HG03139 (cell line): ENCODE measurements around the gene TARS2.

ENCODE experiments used
- ATAC-seq: cut with Tn5 transposase; IDR thresholded peaks from one replicate; pipeline ENCODE4 v1.9.1; 2021; ENCODE audit not compliant: unreplicated experiment

Gene TARS2

GRCh38 chr1:150555198-150555970, 68.2 kb downstream of the TARS2 start:
- no peak for ATAC-seq

DNA sequence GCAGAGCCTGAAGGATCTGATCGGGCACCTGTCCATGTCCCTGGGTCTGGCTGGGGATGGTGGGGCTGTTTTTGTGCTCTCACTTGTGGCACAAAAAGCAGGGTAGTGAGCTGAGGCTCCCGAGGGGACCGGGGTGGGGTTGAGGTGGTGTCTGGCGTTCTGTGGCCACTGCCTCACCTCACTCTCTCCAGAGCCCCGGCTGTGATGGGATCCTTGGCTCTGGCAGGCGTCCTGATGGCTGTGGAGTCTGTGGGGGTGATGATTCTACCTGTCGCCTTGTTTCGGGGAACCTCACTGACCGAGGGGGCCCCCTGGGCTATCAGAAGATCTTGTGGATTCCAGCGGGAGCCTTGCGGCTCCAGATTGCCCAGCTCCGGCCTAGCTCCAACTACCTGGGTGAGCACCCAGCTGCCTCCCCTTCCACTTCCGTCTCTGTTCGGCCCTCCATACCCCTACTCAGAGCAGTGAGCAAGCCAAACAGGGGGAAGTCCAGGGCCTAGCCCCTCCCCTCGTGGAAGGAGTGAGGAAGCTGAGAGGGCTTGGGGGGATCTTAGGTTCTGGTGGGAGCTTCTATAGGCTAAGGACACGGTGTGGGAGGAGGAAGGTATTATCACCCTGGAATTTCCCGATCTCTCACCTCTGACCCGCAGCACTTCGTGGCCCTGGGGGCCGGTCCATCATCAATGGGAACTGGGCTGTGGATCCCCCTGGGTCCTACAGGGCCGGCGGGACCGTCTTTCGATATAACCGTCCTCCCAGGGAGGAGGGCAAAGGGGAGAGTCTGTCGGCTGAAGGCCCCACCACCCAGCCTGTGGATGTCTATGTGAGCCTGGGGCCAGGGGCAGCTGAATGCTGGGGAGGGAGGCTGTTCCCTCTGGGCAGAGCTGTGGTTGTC, 69.0 kb downstream of the TARS2 start:
- ATAC-seq, result no peak

GRCh38 chr1:150557065-150557600, 69.9 kb downstream of the TARS2 start:
- ATAC-seq, result no peak
